RWPE1 (cell line): ENCODE results near the gene SLC35F5.
"Not testable (repeated sequence)": the region's sequence is repeated elsewhere in the genome, so short reads cannot be mapped to it uniquely, and the experiment has no call there.

Experiments
- CTCF ChIA-PET: fragments of 350-600 bp; sonication (Branson Sonifier 250); formaldehyde crosslinking; extraction: SDS; loops from one replicate; lab custom pipeline; 2021; lab: Yijun Ruan, JAX
- POLR2A ChIA-PET: fragments of 400-600 bp; formaldehyde crosslinking; extraction: SDS; loops from one replicate; lab custom pipeline; 2020; ENCODE audit warnings: antibody characterized with exemption; ENCODE audit not compliant: low non-redundant PET; lab: Yijun Ruan, JAX
- DNase-seq: peaks from one replicate; pipeline ENCODE4 v3.0.0; 2012; ENCODE audit warnings: low spot score
- H3K27ac ChIP-seq: fragments of 450-650 bp; 2 replicates; pipeline ENCODE4 v1.5.1; 2017
- CTCF ChIP-seq: fragments of 450-650 bp; conservative IDR thresholded peaks from 2 replicates; pipeline ENCODE4 v1.5.1; 2017; ENCODE audit warnings: low read depth, mild to moderate bottlenecking

The SLC35F5 gene

GRCh38 chr2:113700186-113700841 lies 56.1 kb downstream of the SLC35F5 start:
- ChIA-PET CTCF (no interaction called here), POLR2A (no interaction called here)
- no peak overlapping the region for H3K27ac ChIP-seq
- no peak for DNase-seq
- no peak for TF ChIP-seq CTCF

- no peak overlapping the region for H3K27ac ChIP-seq
- no peak for TF ChIP-seq CTCF
- no peak for DNase-seq
- ChIA-PET CTCF (no interaction called here), POLR2A (no interaction called here)
Measured at GRCh38 chr2:113698892-113699447, 57.5 kb downstream of the SLC35F5 start.

GRCh38 chr2:113698251-113698650 lies 58.2 kb downstream of the SLC35F5 start:
- H3K27ac ChIP-seq, DNase-seq, CTCF ChIA-PET, POLR2A ChIA-PET: not testable (repeated sequence)

GRCh38 chr2:113697516-113697915 lies 58.9 kb downstream of the SLC35F5 start:
- TF ChIP-seq CTCF = no peak
- no peak overlapping the region for H3K27ac ChIP-seq
- POLR2A ChIA-PET = no interaction called here
- CTCF ChIA-PET = no interaction called here
- no peak for DNase-seq

- H3K27ac ChIP-seq = no peak overlapping the region
- POLR2A ChIA-PET = interaction anchor here (0.7 kb wide), 1 partner anchor 53 kb away, joined by 10 read pairs; no protein-coding TSS in a partner anchor
- no peak for TF ChIP-seq CTCF
Measured at GRCh38 chr2:113694438-113694837, 62.0 kb downstream of the SLC35F5 start.

GRCh38 chr2:113692698-113693428 lies 63.6 kb downstream of the SLC35F5 start:
- CTCF ChIA-PET = interaction anchor here (0.6 kb wide), 1 partner anchor 916 kb away, joined by 3 read pairs; no protein-coding TSS in a partner anchor
- no peak for TF ChIP-seq CTCF
- no peak for DNase-seq
- no peak overlapping the region for H3K27ac ChIP-seq
- POLR2A ChIA-PET = no interaction called here

More at GRCh38 chr2:113694438-113694837, 62.0 kb downstream of the SLC35F5 start:
- CTCF ChIA-PET = no interaction called here
- no peak for DNase-seq

GRCh38 chr2:113690871-113691270 lies 65.6 kb downstream of the SLC35F5 start:
- H3K27ac ChIP-seq, CTCF ChIA-PET, POLR2A ChIA-PET, DNase-seq: not testable (repeated sequence)
